ENCODE results near the gene CRYGB.
"Not testable (repeated sequence)": the region's sequence is repeated elsewhere in the genome, so short reads cannot be mapped to it uniquely, and the experiment has no call there.

- TF ChIP-seq EZH2 (IDR thresholded peaks at IDR 0.05; ENCODE audit: insufficient read depth, poor library complexity, severe bottlenecking); EZH2phosphoT487 (IDR thresholded peaks at IDR 0.05; ENCODE audit: insufficient read depth, low read depth): not testable (repeated sequence)
Observed at GRCh38 chr2:208124013-208124715, 21.8 kb downstream of the CRYGB start, which contains the start of gene CRYGD.
